Thymus (tissue), 11 donors: ENCODE results near the gene FGD6. TPM values are rescaled to one million over a fixed set of nuclear protein-coding genes. Genes with fewer than 3 reads are reported as not detected.
A peak's percentile ranks its signal among the peaks of the same experiment; 100 is the strongest.

Experiments
- DNase-seq, 9 donors: peaks; one replicate each; pipeline ENCODE4 v3.0.0-alpha.2; 2013; ENCODE audit warnings: low spot score in 9 of 9, low read depth in 6 of 9, missing footprints in 1 of 9
- H3K27ac ChIP-seq, 2 donors: one replicate each; pipeline ENCODE4 v1.5.1; 2013; ENCODE audit warnings: control low read depth in 1 of 2, low read depth in 1 of 2, low read length in 1 of 2, mild to moderate bottlenecking in 1 of 2, moderate library complexity in 1 of 2
- H3K27me3 ChIP-seq, 2 donors: one replicate each; pipeline ENCODE4 v1.5.1; 2013; ENCODE audit warnings: low read length in 1 of 2; ENCODE audit not compliant: control insufficient read depth in 2 of 2, insufficient read depth in 1 of 2
- H3K36me3 ChIP-seq, 2 donors: one replicate each; pipeline ENCODE4 v1.5.1; 2013; ENCODE audit warnings: low read length in 1 of 2, mild to moderate bottlenecking in 1 of 2, moderate library complexity in 1 of 2; ENCODE audit not compliant: control insufficient read depth in 2 of 2, insufficient read depth in 2 of 2
- H3K4me1 ChIP-seq, 2 donors: one replicate each; pipeline ENCODE4 v1.5.1; 2013; ENCODE audit warnings: low read length in 2 of 2; ENCODE audit not compliant: control insufficient read depth in 2 of 2, insufficient read depth in 2 of 2
- H3K4me3 ChIP-seq, 2 donors: one replicate each; pipeline ENCODE4 v1.5.1; 2013; ENCODE audit warnings: low read length in 2 of 2, control low read depth in 1 of 2, mild to moderate bottlenecking in 1 of 2
- H3K9me3 ChIP-seq, 2 donors: one replicate each; pipeline ENCODE4 v1.5.1; 2013; ENCODE audit warnings: low read length in 1 of 2, mild to moderate bottlenecking in 1 of 2; ENCODE audit not compliant: control insufficient read depth in 2 of 2, insufficient read depth in 1 of 2
- WGBS: extraction: QIAGEN DNeasy Blood & Tissue Kit; methylation state at CpG from one replicate; pipeline ENCODE4 v1.1.7; 2013; 5-methylcytosine and 5-hydroxymethylcytosine counted together
- polyA plus RNA-seq: library from polyadenylated mRNA; stranded (reverse); fragments of 200-250 nt; gene quantifications from one replicate; pipeline ENCODE4 v1.2.3, GENCODE V29; 2013
- total RNA-seq: library from RNA; stranded (reverse); fragments of 120-200 nt; gene quantifications from one replicate; pipeline ENCODE4 v1.2.4, GENCODE V29; 2013
- donor health status: healthy.

Gene FGD6
- total and polyA plus RNA-seq, 2 donors: 2.3 to 9.1 TPM

- Histone ChIP-seq H3K27ac (peak overlapping the region in 1 of 2 donors; percentile 5), H3K27me3 (no peaks in the 10 kb centered on the region), H3K9me3 (no peaks in the 10 kb centered on the region), H3K4me1 (peaks cover 2 to 4% of the 10 kb centered on the region in 2 donors), H3K4me3 (no peak overlapping the region), H3K36me3 (no peaks in the 10 kb centered on the region)
- WGBS: 98% methylated on average over 1 of the region's 1 CpG
- DNase-seq: no peak
Measured at GRCh38 chr12:95213928-95214327, 3.3 kb downstream of the FGD6 start.

- DNase-seq: no peak
- Histone ChIP-seq H3K4me1 (no peaks in the 10 kb centered on the region), H3K27me3 (no peaks in the 10 kb centered on the region), H3K27ac (no peak overlapping the region), H3K4me3 (no peak overlapping the region), H3K9me3 (no peaks in the 10 kb centered on the region), H3K36me3 (no peaks in the 10 kb centered on the region)
- WGBS: 96% methylated on average over 4 of the region's 4 CpGs
Measured at GRCh38 chr12:95213119-95213518, 4.1 kb downstream of the FGD6 start.

GRCh38 chr12:95212586-95212985 lies 4.7 kb downstream of the FGD6 start:
- Histone ChIP-seq H3K27ac (no peak overlapping the region), H3K9me3 (no peaks in the 10 kb centered on the region), H3K4me1 (no peaks in the 10 kb centered on the region), H3K27me3 (no peaks in the 10 kb centered on the region), H3K4me3 (no peak overlapping the region), H3K36me3 (no peaks in the 10 kb centered on the region)
- DNase-seq: no peak
- 92% methylated on average over 4 of the region's 4 CpGs for WGBS

- H3K4me3 ChIP-seq: no peak overlapping the region
- peaks cover 0 to 18% of the 10 kb centered on the region in 2 donors for H3K4me1 ChIP-seq
- no peaks in the 10 kb centered on the region for H3K36me3 ChIP-seq
- no peaks in the 10 kb centered on the region for H3K27me3 ChIP-seq
- H3K9me3 ChIP-seq: no peaks in the 10 kb centered on the region
- H3K27ac ChIP-seq: no peak overlapping the region
- no peak for DNase-seq
- 97% methylated on average over 7 of the region's 7 CpGs for WGBS
Measured at GRCh38 chr12:95208678-95209077, 8.6 kb downstream of the FGD6 start.

- H3K27ac ChIP-seq: no peak overlapping the region
- WGBS: 98% methylated on average over 2 of the region's 2 CpGs
Measured at GRCh38 chr12:95207407-95207806, 9.9 kb downstream of the FGD6 start.

GRCh38 chr12:95206916-95207315 lies 10.4 kb downstream of the FGD6 start:
- Histone ChIP-seq H3K9me3 (no peaks in the 10 kb centered on the region), H3K27ac (no peak overlapping the region), H3K27me3 (no peaks in the 10 kb centered on the region), H3K4me1 (peaks cover 0 to 23% of the 10 kb centered on the region in 2 donors), H3K4me3 (no peak overlapping the region), H3K36me3 (no peaks in the 10 kb centered on the region)
- no peak for DNase-seq
- 97% methylated on average over 8 of the region's 8 CpGs for WGBS

More at GRCh38 chr12:95207407-95207806, 9.9 kb downstream of the FGD6 start:
- Histone ChIP-seq H3K9me3 (no peaks in the 10 kb centered on the region), H3K4me1 (peaks cover 0 to 22% of the 10 kb centered on the region in 2 donors), H3K4me3 (no peak overlapping the region), H3K27me3 (no peaks in the 10 kb centered on the region), H3K36me3 (no peaks in the 10 kb centered on the region)
- no peak for DNase-seq

GRCh38 chr12:95205685-95206084 lies 11.6 kb downstream of the FGD6 start:
- 43% methylated on average over 4 of the region's 4 CpGs for whole genome bisulfite sequencing
- H3K4me3 ChIP-seq: no peak overlapping the region
- peak in 1 of 9 donors; percentile 16 for DNase-seq
- H3K9me3 ChIP-seq: no peaks in the 10 kb centered on the region
- peak overlapping the region; percentile 36 to 44 for H3K27ac ChIP-seq
- H3K4me1 ChIP-seq: peaks cover 0 to 28% of the 10 kb centered on the region in 2 donors
- no peaks in the 10 kb centered on the region for H3K27me3 ChIP-seq
- H3K36me3 ChIP-seq: no peaks in the 10 kb centered on the region

- 96% methylated on average over 2 of the region's 2 CpGs for WGBS
- peak overlapping the region; percentile 36 to 44 for H3K27ac ChIP-seq
- no peaks in the 10 kb centered on the region for H3K27me3 ChIP-seq
- H3K36me3 ChIP-seq: no peaks in the 10 kb centered on the region
- no peak for DNase-seq
- H3K4me3 ChIP-seq: no peak overlapping the region
- H3K4me1 ChIP-seq: peaks cover 0 to 28% of the 10 kb centered on the region in 2 donors
- no peaks in the 10 kb centered on the region for H3K9me3 ChIP-seq
Measured at GRCh38 chr12:95205016-95205624, 12.1 kb downstream of the FGD6 start.

- no peak overlapping the region for H3K4me3 ChIP-seq
- no peaks in the 10 kb centered on the region for H3K27me3 ChIP-seq
- 49% methylated on average over 11 of the region's 11 CpGs for WGBS
- H3K9me3 ChIP-seq: no peaks in the 10 kb centered on the region
- H3K36me3 ChIP-seq: no peaks in the 10 kb centered on the region
- H3K27ac ChIP-seq: peak overlapping the region; percentile 34 to 70
- peaks cover 0 to 28% of the 10 kb centered on the region in 2 donors for H3K4me1 ChIP-seq
- DNase-seq: peak in 3 of 9 donors; percentile 36 to 70 (median 61)
Measured at GRCh38 chr12:95204141-95204866, 13.0 kb downstream of the FGD6 start.
